Activated naive CD4-positive, alpha-beta T cell treated with anti-CD3 and anti-CD28 coated beads, Interleukin-2, amount 10 ng/mL, durations not matched to agents 7 days and 5 days (primary cell): ENCODE measurements around the gene PITRM1.

ENCODE experiments used
- CTCF ChIA-PET: fragments of 350-600 bp; sonication (Branson Sonifier 250); formaldehyde crosslinking; loops from one replicate; lab custom pipeline; 2021; ENCODE audit warnings: antibody characterized with exemption; lab: Charles Lee
- DNase-seq: peaks from one replicate; pipeline ENCODE4 v3.0.0-alpha.2; 2020
- H3K27ac Mint-ChIP-seq: one replicate; pipeline ENCODE4 v1.8.0; 2021; ENCODE audit warnings: mild to moderate bottlenecking, moderate library complexity, mixed read lengths
- H3K27me3 Mint-ChIP-seq: one replicate; pipeline ENCODE4 v1.8.0; 2021; ENCODE audit warnings: mild to moderate bottlenecking, mixed read lengths
- H3K36me3 Mint-ChIP-seq: one replicate; pipeline ENCODE4 v1.8.0; 2021; ENCODE audit warnings: mixed read lengths
- H3K4me1 Mint-ChIP-seq: one replicate; pipeline ENCODE4 v1.8.0; 2021; ENCODE audit warnings: mixed read lengths
- H3K4me3 Mint-ChIP-seq: one replicate; pipeline ENCODE4 v1.8.0; 2021; ENCODE audit warnings: mild to moderate bottlenecking, moderate library complexity, mixed read lengths
- H3K9me3 Mint-ChIP-seq: one replicate; pipeline ENCODE4 v1.8.0; 2021; ENCODE audit warnings: mixed read lengths

The PITRM1 gene

GRCh38 chr10:3166496-3167290 is 5.9 kb downstream of the PITRM1 start:
- H3K27ac Mint-ChIP-seq: no peak overlapping the region
- peaks cover 41% of the 10 kb centered on the region for H3K36me3 Mint-ChIP-seq
- no peaks in the 10 kb centered on the region for H3K9me3 Mint-ChIP-seq
- DNase-seq: no peak
- H3K4me1 Mint-ChIP-seq: peaks cover 12% of the 10 kb centered on the region
- CTCF ChIA-PET: no interaction called here
- no peak overlapping the region for H3K4me3 Mint-ChIP-seq
- no peaks in the 10 kb centered on the region for H3K27me3 Mint-ChIP-seq

- H3K36me3 Mint-ChIP-seq: peaks cover 41% of the 10 kb centered on the region
- no peaks in the 10 kb centered on the region for H3K4me1 Mint-ChIP-seq
- CTCF ChIA-PET: interaction anchor here (0.8 to 1.7 kb wide), 3 partner anchors 8 to 33 kb away, joined by 3 to 5 read pairs (median 3); no protein-coding TSS in a partner anchor
- no peak overlapping the region for H3K27ac Mint-ChIP-seq
- H3K27me3 Mint-ChIP-seq: no peaks in the 10 kb centered on the region
- DNase-seq: no peak
- no peaks in the 10 kb centered on the region for H3K9me3 Mint-ChIP-seq
- no peak overlapping the region for H3K4me3 Mint-ChIP-seq
Measured at GRCh38 chr10:3165196-3165595, 7.4 kb downstream of the PITRM1 start.

DNA sequence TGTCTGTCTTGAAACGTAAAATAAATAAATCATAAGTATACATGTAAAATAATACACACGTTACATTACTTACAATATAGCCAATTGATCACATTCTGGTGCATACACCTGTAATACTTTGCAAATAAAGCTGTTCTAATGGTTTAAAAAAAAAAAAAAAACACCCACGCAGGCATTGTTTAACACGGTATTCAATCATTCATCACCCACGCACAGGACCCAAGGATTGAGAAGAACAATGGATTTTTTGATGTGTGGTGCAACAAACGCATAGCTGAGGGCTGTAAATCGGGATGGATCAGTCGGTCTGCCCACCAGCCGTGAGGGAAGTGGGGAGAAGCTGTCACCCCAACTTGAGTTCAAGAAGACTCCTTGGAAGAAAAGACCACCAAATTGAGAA is 8.7 kb downstream of the PITRM1 start:
- Mint-ChIP-seq H3K27ac (no peak overlapping the region), H3K27me3 (no peaks in the 10 kb centered on the region), H3K4me3 (no peak overlapping the region), H3K4me1 (no peaks in the 10 kb centered on the region), H3K36me3 (peaks cover 46% of the 10 kb centered on the region), H3K9me3 (no peaks in the 10 kb centered on the region)
- DNase-seq: no peak
- CTCF ChIA-PET: interaction anchor here (0.6 to 1.7 kb wide), 3 partner anchors 10 to 450 kb away, joined by 3 to 5 read pairs (median 4); no protein-coding TSS in a partner anchor

DNA sequence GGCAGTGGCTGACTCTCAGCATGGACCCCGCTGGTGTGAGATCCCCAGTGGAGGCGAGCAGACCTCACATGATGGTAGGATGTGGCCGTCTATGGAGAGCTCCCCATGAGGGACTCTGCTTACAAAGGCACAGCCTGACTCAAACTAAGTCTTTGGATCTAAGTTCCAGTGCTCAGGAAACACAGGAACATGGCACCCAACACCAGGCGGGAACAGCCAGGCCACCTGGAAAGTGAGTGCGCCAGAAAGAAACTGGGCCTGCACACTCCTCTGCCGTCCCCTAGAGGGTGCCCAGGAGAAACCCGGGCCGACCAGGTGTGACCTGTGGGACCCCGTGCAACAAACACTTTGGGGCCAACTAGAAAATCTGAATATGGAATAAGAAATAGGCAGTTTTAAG is 10.0 kb downstream of the PITRM1 start:
- Mint-ChIP-seq H3K9me3 (no peaks in the 10 kb centered on the region), H3K36me3 (peaks cover 52% of the 10 kb centered on the region), H3K4me1 (no peaks in the 10 kb centered on the region), H3K4me3 (no peak overlapping the region), H3K27ac (no peak overlapping the region), H3K27me3 (no peaks in the 10 kb centered on the region)
- CTCF ChIA-PET: interaction anchor here (1.0 kb wide), 1 partner anchor 9 kb away, joined by 4 read pairs; no protein-coding TSS in a partner anchor
- no peak for DNase-seq

GRCh38 chr10:3159152-3159551 is 13.4 kb downstream of the PITRM1 start:
- H3K36me3 Mint-ChIP-seq: peaks cover 53% of the 10 kb centered on the region
- CTCF ChIA-PET: no interaction called here
- H3K4me1 Mint-ChIP-seq: no peaks in the 10 kb centered on the region
- DNase-seq: no peak
- no peak overlapping the region for H3K4me3 Mint-ChIP-seq
- H3K9me3 Mint-ChIP-seq: no peaks in the 10 kb centered on the region
- H3K27ac Mint-ChIP-seq: no peak overlapping the region
- no peaks in the 10 kb centered on the region for H3K27me3 Mint-ChIP-seq

DNA sequence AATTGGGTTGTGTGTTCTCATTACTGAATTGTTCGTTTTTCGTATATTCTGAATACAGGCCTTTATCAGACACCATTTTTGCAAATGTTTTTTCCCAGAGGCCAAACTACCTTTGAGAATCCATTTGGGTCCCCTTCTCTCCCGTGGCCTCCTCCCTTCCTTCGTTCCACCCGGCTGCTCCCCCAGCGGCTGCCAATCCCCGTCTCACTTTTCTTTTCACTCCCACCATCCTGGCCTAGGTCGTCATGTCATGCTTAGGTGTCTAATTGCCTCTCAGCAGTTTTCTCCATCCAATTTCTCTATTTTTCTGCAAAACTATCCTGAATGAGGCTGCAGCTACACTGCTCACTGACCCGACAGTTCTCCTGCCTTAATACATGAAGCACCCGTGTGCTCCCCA is 17.9 kb downstream of the PITRM1 start:
- H3K9me3 Mint-ChIP-seq: no peaks in the 10 kb centered on the region
- H3K27me3 Mint-ChIP-seq: no peaks in the 10 kb centered on the region
- CTCF ChIA-PET: interaction anchor here (1.4 kb wide), 1 partner anchor 8 kb away, joined by 4 read pairs; no protein-coding TSS in a partner anchor
- peaks cover 62% of the 10 kb centered on the region for H3K36me3 Mint-ChIP-seq
- DNase-seq: no peak
- no peak overlapping the region for H3K4me3 Mint-ChIP-seq
- H3K27ac Mint-ChIP-seq: no peak overlapping the region
- no peaks in the 10 kb centered on the region for H3K4me1 Mint-ChIP-seq

DNA sequence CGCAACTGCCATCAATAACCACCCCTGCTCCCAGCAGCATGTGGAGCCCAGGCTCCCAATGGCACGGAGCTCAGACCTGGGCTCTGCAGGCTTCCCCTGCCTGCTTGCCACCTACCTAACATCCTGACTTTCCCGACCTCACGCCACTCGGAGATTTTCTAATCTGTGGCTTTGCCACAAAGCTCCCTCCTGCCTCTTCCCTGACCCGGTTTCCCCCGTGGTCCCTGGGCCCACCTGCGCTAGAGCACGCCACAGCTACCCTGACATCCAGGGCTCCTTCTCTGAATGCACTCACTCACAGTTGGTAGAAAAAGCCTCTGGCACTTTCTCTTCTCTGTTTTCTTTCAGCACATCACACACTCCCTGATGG is 20.0 kb downstream of the PITRM1 start:
- peaks cover 57% of the 10 kb centered on the region for H3K36me3 Mint-ChIP-seq
- no peaks in the 10 kb centered on the region for H3K27me3 Mint-ChIP-seq
- H3K27ac Mint-ChIP-seq: no peak overlapping the region
- no peaks in the 10 kb centered on the region for H3K4me1 Mint-ChIP-seq
- H3K9me3 Mint-ChIP-seq: no peaks in the 10 kb centered on the region
- no peak overlapping the region for H3K4me3 Mint-ChIP-seq
- DNase-seq: no peak
- CTCF ChIA-PET: interaction anchor here (1.5 kb wide), 1 partner anchor 12 kb away, joined by 5 read pairs; no protein-coding TSS in a partner anchor

DNA sequence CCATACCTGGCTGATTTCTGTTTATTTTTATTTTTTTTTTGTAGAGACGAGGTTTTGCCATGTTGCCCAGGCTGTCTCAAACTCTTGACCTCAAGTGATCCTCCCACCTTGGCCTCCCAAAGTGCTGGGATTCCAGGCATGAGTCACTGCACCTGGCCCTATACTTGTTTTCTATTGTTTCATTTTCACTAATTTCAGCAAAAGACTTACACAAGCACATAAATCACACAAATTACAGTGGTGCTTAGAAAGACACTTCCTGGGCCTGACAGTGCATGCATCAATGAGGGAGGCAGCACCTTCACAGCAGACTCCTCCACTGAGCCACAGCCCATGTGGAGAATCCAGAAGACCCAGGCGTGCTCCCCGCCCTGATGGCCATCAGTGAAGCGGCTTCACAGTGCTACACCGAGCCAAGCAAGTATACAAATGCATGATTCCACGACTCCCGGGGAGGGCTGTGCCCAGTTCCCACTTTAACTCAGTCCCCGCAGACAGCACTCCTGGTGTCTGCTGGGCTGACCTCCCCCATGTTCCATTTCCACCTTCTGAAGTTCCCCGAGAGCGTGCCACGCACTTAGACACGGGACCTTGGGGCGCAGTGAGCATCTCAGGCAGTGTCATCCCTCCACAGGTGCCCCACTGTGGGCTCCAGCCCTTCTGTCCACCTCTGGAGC is 20.6 kb downstream of the PITRM1 start:
- Mint-ChIP-seq H3K36me3 (peaks cover 58% of the 10 kb centered on the region), H3K9me3 (no peaks in the 10 kb centered on the region), H3K4me3 (no peak overlapping the region), H3K27ac (no peak overlapping the region), H3K4me1 (no peaks in the 10 kb centered on the region), H3K27me3 (no peaks in the 10 kb centered on the region)
- CTCF ChIA-PET: no interaction called here
- no peak for DNase-seq

DNA sequence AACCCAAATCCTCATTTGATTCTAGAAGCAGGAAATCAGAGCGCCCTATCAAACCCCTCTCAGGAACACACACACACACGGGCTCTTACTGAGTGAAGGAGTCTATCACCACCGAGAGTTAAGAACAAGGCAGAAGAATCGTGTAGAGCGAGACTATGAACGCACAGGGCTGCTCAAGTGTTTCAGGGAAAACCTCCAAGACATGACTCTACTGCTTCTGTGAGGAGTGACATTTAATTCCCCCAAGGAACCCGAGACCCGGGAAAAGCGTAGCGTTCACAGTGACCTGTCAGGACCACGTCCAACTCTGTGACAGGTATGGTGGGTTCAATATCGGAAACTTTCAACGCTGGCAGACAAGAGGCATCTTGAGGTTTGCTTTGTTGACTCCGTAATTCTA is 21.6 kb downstream of the PITRM1 start:
- peaks cover 56% of the 10 kb centered on the region for H3K36me3 Mint-ChIP-seq
- no peaks in the 10 kb centered on the region for H3K27me3 Mint-ChIP-seq
- CTCF ChIA-PET: no interaction called here
- no peaks in the 10 kb centered on the region for H3K9me3 Mint-ChIP-seq
- no peak for DNase-seq
- no peak overlapping the region for H3K27ac Mint-ChIP-seq
- H3K4me1 Mint-ChIP-seq: no peaks in the 10 kb centered on the region
- H3K4me3 Mint-ChIP-seq: no peak overlapping the region

GRCh38 chr10:3150366-3150765 is 22.2 kb downstream of the PITRM1 start:
- no peak overlapping the region for H3K4me3 Mint-ChIP-seq
- DNase-seq: no peak
- H3K36me3 Mint-ChIP-seq: peaks cover 55% of the 10 kb centered on the region
- no peaks in the 10 kb centered on the region for H3K4me1 Mint-ChIP-seq
- no peaks in the 10 kb centered on the region for H3K27me3 Mint-ChIP-seq
- H3K9me3 Mint-ChIP-seq: no peaks in the 10 kb centered on the region
- no peak overlapping the region for H3K27ac Mint-ChIP-seq
- CTCF ChIA-PET: no interaction called here

- H3K27ac Mint-ChIP-seq: no peak overlapping the region
- DNase-seq: no peak
- no peaks in the 10 kb centered on the region for H3K27me3 Mint-ChIP-seq
- no peaks in the 10 kb centered on the region for H3K4me1 Mint-ChIP-seq
- CTCF ChIA-PET: no interaction called here
- no peak overlapping the region for H3K4me3 Mint-ChIP-seq
- peaks cover 51% of the 10 kb centered on the region for H3K36me3 Mint-ChIP-seq
- no peaks in the 10 kb centered on the region for H3K9me3 Mint-ChIP-seq
Measured at GRCh38 chr10:3149918-3150317, 22.7 kb downstream of the PITRM1 start.

DNA sequence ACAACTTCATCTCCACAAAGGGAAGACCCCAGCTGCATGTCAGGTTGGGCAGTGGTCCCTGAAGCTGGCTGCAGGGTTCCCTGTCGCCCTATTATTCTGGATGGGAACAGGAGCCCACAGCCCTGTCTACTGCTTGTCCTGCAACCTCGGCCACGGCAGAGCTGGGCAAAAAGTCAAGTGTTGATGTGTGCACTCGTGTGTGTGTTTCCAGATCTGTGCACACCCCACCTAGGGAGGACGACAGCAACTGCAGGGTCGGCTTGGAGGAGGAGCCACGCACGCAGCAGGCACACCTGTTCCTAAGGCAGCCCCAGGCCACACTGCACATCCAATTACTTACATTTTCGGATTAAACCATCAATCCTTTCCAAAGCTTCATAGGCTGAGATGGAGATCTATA is 23.6 kb downstream of the PITRM1 start:
- Mint-ChIP-seq H3K27me3 (no peaks in the 10 kb centered on the region), H3K27ac (no peak overlapping the region), H3K36me3 (peaks cover 47% of the 10 kb centered on the region), H3K9me3 (no peaks in the 10 kb centered on the region), H3K4me3 (no peak overlapping the region), H3K4me1 (no peaks in the 10 kb centered on the region)
- CTCF ChIA-PET: interaction anchor here (0.8 to 1.0 kb wide), 2 partner anchors 28 to 221 kb away, joined by 3 to 5 read pairs; no protein-coding TSS in a partner anchor
- no peak for DNase-seq

GRCh38 chr10:3148041-3148440 is 24.5 kb downstream of the PITRM1 start:
- CTCF ChIA-PET: interaction anchor here (0.8 to 1.0 kb wide), 2 partner anchors 27 to 220 kb away, joined by 3 to 5 read pairs; no protein-coding TSS in a partner anchor
- H3K4me1 Mint-ChIP-seq: no peaks in the 10 kb centered on the region
- no peak for DNase-seq
- H3K4me3 Mint-ChIP-seq: no peak overlapping the region
- H3K27ac Mint-ChIP-seq: no peak overlapping the region
- no peaks in the 10 kb centered on the region for H3K9me3 Mint-ChIP-seq
- H3K27me3 Mint-ChIP-seq: no peaks in the 10 kb centered on the region
- peaks cover 46% of the 10 kb centered on the region for H3K36me3 Mint-ChIP-seq

DNA sequence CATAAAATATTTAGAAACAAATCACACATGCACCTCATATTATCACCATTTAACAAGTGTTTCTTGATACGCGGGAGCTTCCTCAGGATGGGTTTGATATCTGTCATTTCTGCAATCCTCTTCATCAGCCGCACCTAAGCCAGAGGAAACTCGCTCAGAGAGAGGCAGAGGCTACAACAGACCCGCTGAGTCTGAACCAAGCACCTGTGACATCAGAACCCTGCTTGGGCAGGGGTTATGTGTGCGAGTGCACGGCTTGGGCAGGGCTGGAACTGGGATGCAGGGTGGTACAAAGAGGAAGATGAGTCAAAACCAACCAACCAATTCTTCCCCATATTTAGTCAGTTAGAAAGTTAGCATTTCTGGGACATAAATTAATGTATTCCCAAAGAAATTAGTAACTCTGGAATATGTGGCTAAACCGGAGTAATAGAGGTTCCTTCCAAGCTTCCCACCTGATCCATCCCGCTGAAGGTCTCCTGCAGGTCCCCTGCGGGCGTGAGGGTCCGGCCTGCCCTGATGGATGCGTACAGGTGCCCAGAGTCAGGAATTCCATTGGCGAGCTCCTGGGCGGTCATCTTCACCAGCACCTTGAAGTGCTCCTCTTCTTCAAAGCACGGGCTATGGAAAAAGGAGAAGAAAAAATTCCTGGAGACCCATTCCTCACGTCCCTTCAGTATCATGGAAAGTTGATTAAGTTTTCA is 25.3 kb downstream of the PITRM1 start:
- Mint-ChIP-seq H3K27ac (no peak overlapping the region), H3K4me1 (no peaks in the 10 kb centered on the region), H3K4me3 (no peak overlapping the region), H3K9me3 (no peaks in the 10 kb centered on the region), H3K27me3 (no peaks in the 10 kb centered on the region), H3K36me3 (peaks cover 44% of the 10 kb centered on the region)
- DNase-seq: no peak
- CTCF ChIA-PET: no interaction called here
